ENCODE measurements around the gene ZNF555.

GRCh38 chr19:2800506-2800905 is 40.8 kb upstream of the ZNF555 start:
- TF ChIP-seq CTCF (IDR thresholded peaks at IDR 0.05) (no peak), POLR2A (IDR thresholded peaks at IDR 0.05) (no peak), EP300 (IDR thresholded peaks at IDR 0.05) (no peak)

Measured in ovary (tissue), 3 donors.